ENCODE data around the gene KLRC2.
"Not testable (repeated sequence)": the region's sequence is repeated elsewhere in the genome, so short reads cannot be mapped to it uniquely, and the experiment has no call there.

Gene KLRC2

GRCh38 chr12:10435816-10436215 lies at the start of gene KLRC2:
TSS of gene KLRC2 (minus strand) at chr12:10436010. CDS start at chr12:10435986, 24 bp downstream.
- peak; percentile 6 for DNase-seq

GRCh38 chr12:10481901-10482300 lies 46.1 kb upstream of the KLRC2 start:
- DNase-seq: not testable (repeated sequence)

- DNase-seq: not testable (repeated sequence)
Observed at GRCh38 chr12:10472808-10473207, 37.0 kb upstream of the KLRC2 start.

GRCh38 chr12:10469701-10470100 lies 33.9 kb upstream of the KLRC2 start:
- no peak for DNase-seq

GRCh38 chr12:10466311-10466710 lies 30.5 kb upstream of the KLRC2 start:
- DNase-seq: no peak

GRCh38 chr12:10457760-10458159 lies 21.9 kb upstream of the KLRC2 start:
- no peak for DNase-seq

GRCh38 chr12:10456856-10457255 lies 21.0 kb upstream of the KLRC2 start:
- no peak for DNase-seq

GRCh38 chr12:10455766-10456165 lies 20.0 kb upstream of the KLRC2 start:
- DNase-seq: no peak

GRCh38 chr12:10454531-10454930 lies 18.7 kb upstream of the KLRC2 start:
- DNase-seq: no peak

- no peak for DNase-seq
Observed at GRCh38 chr12:10453156-10453555, 17.3 kb upstream of the KLRC2 start, which contains the start of gene KLRC1. TSS of gene KLRC1 (minus strand) at chr12:10453377. CDS start at chr12:10451156, 2,221 bp downstream.

GRCh38 chr12:10448236-10448635 lies 12.4 kb upstream of the KLRC2 start:
- no peak for DNase-seq

- not testable (repeated sequence) for DNase-seq
Observed at GRCh38 chr12:10446052-10446451, 10.2 kb upstream of the KLRC2 start.

GRCh38 chr12:10441144-10441543 lies 5.3 kb upstream of the KLRC2 start:
- not testable (repeated sequence) for DNase-seq

- DNase-seq: not testable (repeated sequence)
Observed at GRCh38 chr12:10439608-10440274, 3.9 kb upstream of the KLRC2 start.

- DNase-seq: not testable (repeated sequence)
Observed at GRCh38 chr12:10437601-10438000, 1.8 kb upstream of the KLRC2 start.

- not testable (repeated sequence) for DNase-seq
Observed at GRCh38 chr12:10430623-10431022, 5.2 kb downstream of the KLRC2 start.

- DNase-seq: not testable (repeated sequence)
Observed at GRCh38 chr12:10425938-10426337, 9.9 kb downstream of the KLRC2 start.

- DNase-seq: not testable (repeated sequence)
Observed at GRCh38 chr12:10424260-10424899, 11.4 kb downstream of the KLRC2 start.

- not testable (repeated sequence) for DNase-seq
Observed at GRCh38 chr12:10422159-10422558, 13.7 kb downstream of the KLRC2 start.

GRCh38 chr12:10420334-10420733 lies 15.5 kb downstream of the KLRC2 start, which contains the start of gene KLRC3:
TSS of gene KLRC3 (minus strand) at chr12:10420595. CDS start at chr12:10420550, 45 bp downstream.
- DNase-seq: not testable (repeated sequence)

- DNase-seq: peak; percentile 50
Observed at GRCh38 chr12:10409392-10409791, 26.4 kb downstream of the KLRC2 start, which contains the start of gene KLRC4. TSS of gene KLRC4 (minus strand) at chr12:10409757. CDS start at chr12:10409575, 182 bp downstream.

GRCh38 chr12:10408842-10409241 lies 27.0 kb downstream of the KLRC2 start:
- DNase-seq: no peak

- peak; percentile 63 for DNase-seq
Observed at GRCh38 chr12:10406725-10407124, 29.1 kb downstream of the KLRC2 start.

- DNase-seq: no peak
Observed at GRCh38 chr12:10405294-10405693, 30.5 kb downstream of the KLRC2 start.

Measured in suppressor macrophage treated with lipopolysaccharide for 4 hours (primary cell).